ENCODE data around the gene PMFBP1.
"Not testable (repeated sequence)": the region's sequence is repeated elsewhere in the genome, so short reads cannot be mapped to it uniquely, and the experiment has no call there.

Gene PMFBP1

GRCh38 chr16:72104905-72105304 lies 67.0 kb downstream of the PMFBP1 start:
- DNase-seq = no peak

GRCh38 chr16:72101195-72101594 lies 70.8 kb downstream of the PMFBP1 start:
- no peak for DNase-seq

GRCh38 chr16:72099377-72099818 lies 72.6 kb downstream of the PMFBP1 start:
- peak; percentile 76 for DNase-seq

- DNase-seq = no peak
Observed at GRCh38 chr16:72098936-72099335, 73.0 kb downstream of the PMFBP1 start.

- DNase-seq = no peak
Observed at GRCh38 chr16:72094266-72094610, 77.7 kb downstream of the PMFBP1 start.

- DNase-seq = peak; percentile 95
Observed at GRCh38 chr16:72093448-72094265, 78.3 kb downstream of the PMFBP1 start, which contains the start of the genes DHX38 and TXNL4B. Gene DHX38, plus strand, starts transcription at chr16:72093847. Its CDS starts 2,311 bp downstream, at chr16:72096158. Gene TXNL4B, minus strand, starts transcription at chr16:72093620. Its CDS starts 2,871 bp downstream, at chr16:72090749.

- no peak for DNase-seq
Observed at GRCh38 chr16:72092832-72093447, 79.0 kb downstream of the PMFBP1 start.

GRCh38 chr16:72091217-72091616 lies 80.7 kb downstream of the PMFBP1 start:
- DNase-seq = no peak

- no peak for DNase-seq
Observed at GRCh38 chr16:72085002-72085401, 87.0 kb downstream of the PMFBP1 start.

- no peak for DNase-seq
Observed at GRCh38 chr16:72084445-72084844, 87.5 kb downstream of the PMFBP1 start.

- DNase-seq = no peak
Observed at GRCh38 chr16:72083778-72084404, 88.1 kb downstream of the PMFBP1 start.

- not testable (repeated sequence) for DNase-seq
Observed at GRCh38 chr16:72076991-72077706, 94.8 kb downstream of the PMFBP1 start.

- DNase-seq = not testable (repeated sequence)
Observed at GRCh38 chr16:72075067-72075466, 96.9 kb downstream of the PMFBP1 start.

- DNase-seq = no peak
Observed at GRCh38 chr16:72073560-72074230, 98.3 kb downstream of the PMFBP1 start.

GRCh38 chr16:72072514-72073342 lies 99.2 kb downstream of the PMFBP1 start:
- DNase-seq = no peak
